ENCODE measurements around the gene OGT. TPM values are rescaled to one million over a fixed set of nuclear protein-coding genes. Genes with fewer than 3 reads are reported as not detected.

Gene OGT
- total RNA-seq: 10 to 100 TPM; 54.2 to 90.1 (median 68.1) TPM

DNA sequence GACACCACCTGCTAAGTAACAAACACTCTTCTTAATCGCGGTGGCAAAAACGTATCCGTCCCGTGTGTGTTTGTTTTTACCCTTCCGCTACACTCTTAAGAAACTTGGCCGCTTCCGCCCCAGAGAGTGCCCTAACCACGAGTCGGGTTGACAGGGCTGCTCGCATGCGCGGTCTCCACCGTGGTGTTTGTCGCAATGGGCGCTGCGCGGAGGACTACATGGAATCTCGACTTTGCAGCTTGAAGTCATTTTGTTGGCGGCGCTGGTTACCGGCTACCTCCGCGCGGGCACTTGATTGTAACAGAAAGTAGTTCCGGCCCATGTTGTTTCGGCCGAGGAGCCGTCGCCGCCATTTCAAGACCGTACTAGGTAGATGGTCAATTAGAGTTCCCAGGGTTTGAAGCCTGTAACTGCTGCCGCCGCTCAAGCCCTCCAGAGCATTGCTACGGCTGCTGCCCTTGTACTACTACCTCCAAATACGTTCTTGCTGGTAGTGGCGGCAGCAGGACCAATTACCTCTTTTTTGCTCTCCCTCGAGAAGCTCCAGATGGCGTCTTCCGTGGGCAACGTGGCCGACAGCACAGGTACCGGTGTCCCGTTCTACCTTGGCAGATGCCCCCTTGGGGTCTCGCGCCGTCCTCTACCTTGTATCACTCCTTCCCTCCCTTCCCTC lies at the start of gene OGT:
TSS of gene OGT (plus strand) at position 352 of the 673 bp plus-strand sequence. CDS start at position 548, 196 bp downstream.
- H3K27ac ChIP-seq (replicated peaks in 1 of 4): peak within 1 kb of the TSS; percentile 85 to 90 (median 86)
- WGBS: 33% methylated on average over 46 of the region's 47 CpGs
- peaks cover 0 to 26% (median 20%) of the 10 kb centered on the region in 4 donors for H3K4me1 ChIP-seq
- no peaks in the 10 kb centered on the region for H3K27me3 ChIP-seq
- intact Hi-C loops (cut with DNase I): no loop called here
- DNase-seq (ENCODE audit: extremely low spot score): peak; percentile 98
- H3K4me3 ChIP-seq: peak within 1 kb of the TSS; percentile 66 to 75 (median 70)
- peaks cover 0 to 3% (median 0%) of the 10 kb centered on the region in 4 donors for H3K36me3 ChIP-seq
- H3K9me3 ChIP-seq: peaks cover 0 to 3% (median 0%) of the 10 kb centered on the region in 4 donors
- no peak for TF ChIP-seq CTCF (IDR thresholded peaks at IDR 0.05)
- TF ChIP-seq POLR2AphosphoS5 (IDR thresholded peaks at IDR 0.05): peak; percentile 85 to 89
- peak; percentile 47 for TF ChIP-seq POLR2A (IDR thresholded peaks at IDR 0.05; ENCODE audit: low read depth)

GRCh38 chrX:71487814-71488213 lies 45.1 kb upstream of the OGT start:
- intact Hi-C loops (cut with DNase I): no loop called here
- Histone ChIP-seq H3K27ac (replicated peaks in 1 of 4) (no peak overlapping the region), H3K27me3 (no peaks in the 10 kb centered on the region), H3K36me3 (no peaks in the 10 kb centered on the region), H3K9me3 (no peaks in the 10 kb centered on the region), H3K4me1 (peaks cover 0 to 3% (median 1%) of the 10 kb centered on the region in 4 donors), H3K4me3 (no peak overlapping the region)
- DNase-seq (ENCODE audit: extremely low spot score): no peak
- TF ChIP-seq CTCF (IDR thresholded peaks at IDR 0.05) (no peak), POLR2AphosphoS5 (IDR thresholded peaks at IDR 0.05) (no peak), EP300 (IDR thresholded peaks at IDR 0.05) (no peak), POLR2A (IDR thresholded peaks at IDR 0.05; ENCODE audit: low read depth) (no peak)

- Histone ChIP-seq H3K36me3 (no peaks in the 10 kb centered on the region), H3K4me1 (peaks cover 0 to 11% (median 4%) of the 10 kb centered on the region in 4 donors), H3K4me3 (no peak overlapping the region), H3K9me3 (peaks cover 0 to under 1% (median 0%) of the 10 kb centered on the region in 4 donors), H3K27me3 (no peaks in the 10 kb centered on the region), H3K27ac (replicated peaks in 1 of 4) (no peak overlapping the region)
- no peak for DNase-seq (ENCODE audit: extremely low spot score)
- intact Hi-C loops (cut with DNase I): no loop called here
- 81% methylated on average over 5 of the region's 5 CpGs for WGBS
- TF ChIP-seq POLR2A (IDR thresholded peaks at IDR 0.05; ENCODE audit: low read depth) (no peak), POLR2AphosphoS5 (IDR thresholded peaks at IDR 0.05) (no peak), CTCF (IDR thresholded peaks at IDR 0.05) (no peak), EP300 (IDR thresholded peaks at IDR 0.05) (no peak)
These were observed 43.4 kb upstream of the OGT start for GRCh38 chrX:71489540-71489939.

- Histone ChIP-seq H3K27me3 (no peaks in the 10 kb centered on the region), H3K4me1 (peaks cover 0 to 11% (median 4%) of the 10 kb centered on the region in 4 donors), H3K27ac (replicated peaks in 1 of 4) (peak overlapping the region in 3 of 4 donors; percentile 18 to 34 (median 28)), H3K9me3 (peaks cover 0 to 6% (median 0%) of the 10 kb centered on the region in 4 donors), H3K4me3 (peak overlapping the region; percentile 61 to 65 (median 63)), H3K36me3 (no peaks in the 10 kb centered on the region)
- intact Hi-C loops (cut with DNase I): no loop called here
- TF ChIP-seq EP300 (IDR thresholded peaks at IDR 0.05) (no peak), POLR2A (IDR thresholded peaks at IDR 0.05; ENCODE audit: low read depth) (no peak), POLR2AphosphoS5 (IDR thresholded peaks at IDR 0.05) (no peak), CTCF (IDR thresholded peaks at IDR 0.05) (no peak)
- WGBS: 50% methylated on average over 41 of the region's 76 CpGs
- DNase-seq (ENCODE audit: extremely low spot score): no peak
These were observed 40.5 kb upstream of the OGT start for GRCh38 chrX:71492231-71493065.
